Trophoblast cell (in vitro differentiated cells and primary cell): Measurements from ENCODE around the gene B4GALNT3. TPM values are rescaled to one million over a fixed set of nuclear protein-coding genes. Genes with fewer than 3 reads are reported as not detected.

ENCODE experiments used
- DNase-seq, 2 donors: peaks; one replicate each; pipeline ENCODE4 v3.0.0-alpha.2; 2016
- H2AFZ ChIP-seq: 2 replicates; pipeline ENCODE4 v1.6.1; 2013; ENCODE audit warnings: low read length, moderate library complexity, mild to moderate bottlenecking; ENCODE audit not compliant: insufficient read depth, poor library complexity
- H2AK5ac ChIP-seq: 2 replicates; pipeline ENCODE4 v1.6.1; 2013; ENCODE audit warnings: mild to moderate bottlenecking, low read length
- H2BK120ac ChIP-seq: 2 replicates; pipeline ENCODE4 v1.6.1; 2013; ENCODE audit warnings: low read length, mild to moderate bottlenecking, moderate library complexity; ENCODE audit not compliant: insufficient read depth, poor library complexity
- H2BK12ac ChIP-seq: 2 replicates; pipeline ENCODE4 v1.6.1; 2013; ENCODE audit warnings: mild to moderate bottlenecking, low read length, moderate library complexity
- H2BK5ac ChIP-seq: 2 replicates; pipeline ENCODE4 v1.6.1; 2013; ENCODE audit warnings: low read length, low read depth, moderate library complexity, mild to moderate bottlenecking; ENCODE audit not compliant: poor library complexity
- H3K14ac ChIP-seq: 2 replicates; pipeline ENCODE4 v1.6.1; 2013; ENCODE audit warnings: mild to moderate bottlenecking, low read length
- H3K18ac ChIP-seq: 2 replicates; pipeline ENCODE4 v1.6.1; 2013; ENCODE audit warnings: mild to moderate bottlenecking, low read length
- H3K23ac ChIP-seq: 2 replicates; pipeline ENCODE4 v1.6.1; 2013; ENCODE audit warnings: low read length
- H3K27ac ChIP-seq: 2 replicates; pipeline ENCODE4 v1.5.1; 2013; ENCODE audit warnings: low read depth, mild to moderate bottlenecking, inconsistent platforms, low read length, moderate library complexity
- H3K27me3 ChIP-seq: 2 replicates; pipeline ENCODE4 v1.6.1; 2013; ENCODE audit warnings: inconsistent platforms, mild to moderate bottlenecking, low read length, moderate library complexity; ENCODE audit not compliant: insufficient read depth
- H3K36me3 ChIP-seq, 2 experiments: 1 replicate in 1 of 2; 2 replicates in 1 of 2; pipeline ENCODE4 v1.6.1; 2013; ENCODE audit warnings: low read length in 2 of 2, mild to moderate bottlenecking in 2 of 2, moderate library complexity in 1 of 2; ENCODE audit not compliant: insufficient read depth in 2 of 2, control insufficient read depth in 1 of 2
- H3K4ac ChIP-seq: 2 replicates; pipeline ENCODE4 v1.6.1; 2013; ENCODE audit warnings: low read depth, mild to moderate bottlenecking, low read length, moderate library complexity
- H3K4me1 ChIP-seq, 2 experiments: 1 replicate in 1 of 2; 2 replicates in 1 of 2; pipeline ENCODE4 v1.6.1; 2013; ENCODE audit warnings: low read length in 2 of 2, mild to moderate bottlenecking in 2 of 2, moderate library complexity in 1 of 2; ENCODE audit not compliant: insufficient read depth in 2 of 2, control insufficient read depth in 1 of 2
- H3K4me2 ChIP-seq: 2 replicates; pipeline ENCODE4 v1.6.1; 2013; ENCODE audit warnings: inconsistent platforms, mild to moderate bottlenecking, low read length, moderate library complexity
- H3K4me3 ChIP-seq: 2 replicates; pipeline ENCODE4 v1.5.1; 2013; ENCODE audit warnings: mild to moderate bottlenecking, low read depth, low read length, inconsistent platforms
- H3K79me1 ChIP-seq: one replicate; pipeline ENCODE4 v1.6.1; 2013; ENCODE audit warnings: low read length
- H3K79me2 ChIP-seq: 2 replicates; pipeline ENCODE4 v1.6.1; 2013; ENCODE audit warnings: low read length, mild to moderate bottlenecking; ENCODE audit not compliant: control insufficient read depth, insufficient read depth, poor library complexity
- H3K9ac ChIP-seq: 2 replicates; pipeline ENCODE4 v1.6.1; 2013; ENCODE audit warnings: mild to moderate bottlenecking, low read length
- H3K9me3 ChIP-seq: 2 replicates; pipeline ENCODE4 v1.6.1; 2013; ENCODE audit warnings: low read depth, mild to moderate bottlenecking, control low read depth, inconsistent platforms, low read length; ENCODE audit not compliant: insufficient read depth
- H4K12ac ChIP-seq: 2 replicates; pipeline ENCODE4 v1.6.1; 2013; ENCODE audit warnings: low read depth, mild to moderate bottlenecking, low read length, moderate library complexity
- H4K8ac ChIP-seq: 2 replicates; pipeline ENCODE4 v1.6.1; 2013; ENCODE audit warnings: low read depth, mild to moderate bottlenecking, low read length, moderate library complexity
- H4K91ac ChIP-seq: one replicate; pipeline ENCODE4 v1.6.1; 2013; ENCODE audit warnings: low read depth, mild to moderate bottlenecking, low read length, moderate library complexity
- WGBS: extraction: QIAGEN DNeasy Blood & Tissue Kit; methylation state at CpG from one replicate; pipeline ENCODE4 v1.1.7; 2013; ENCODE audit warnings: missing lambda C conversion rate; ENCODE audit not compliant: insufficient read length, insufficient coverage; ENCODE audit errors: extremely low coverage; 5-methylcytosine and 5-hydroxymethylcytosine counted together
- polyA plus RNA-seq: library from polyadenylated mRNA; stranded (reverse); fragments of 200-250 nt; gene quantifications from 2 replicates; pipeline ENCODE4 v1.2.3, GENCODE V29; 2013

Gene B4GALNT3
- polyA plus RNA-seq, result 7.0 and 7.6 TPM in 2 replicates

- Histone ChIP-seq H2BK12ac (peak within 1 kb of the TSS; percentile 43), H3K9me3 (no peaks in the 10 kb centered on the region), H3K27me3 (peaks cover 25% of the 10 kb centered on the region), H3K27ac (no peak within 1 kb of the TSS), H3K4me3 (peak within 1 kb of the TSS; percentile 75), H2AK5ac (no peak within 1 kb of the TSS), H4K8ac (peak within 1 kb of the TSS; percentile 66), H3K4ac (no peak within 1 kb of the TSS), H3K79me1 (no peaks in the 10 kb centered on the region), H3K14ac (peak within 1 kb of the TSS; percentile 47), H3K4me1 (peaks cover 6 to 7% of the 10 kb centered on the region in 2 experiments), H3K4me2 (peak within 1 kb of the TSS; percentile 98), H3K79me2 (peaks cover 2% of the 10 kb centered on the region), H2AFZ (peak within 1 kb of the TSS; percentile 76), H3K9ac (no peak within 1 kb of the TSS), H3K36me3 (no peaks in the 10 kb centered on the region), H3K18ac (no peak within 1 kb of the TSS), H3K23ac (no peak within 1 kb of the TSS), H4K12ac (no peak within 1 kb of the TSS), H2BK5ac (no peak within 1 kb of the TSS), H4K91ac (no peak within 1 kb of the TSS), H2BK120ac (peak within 1 kb of the TSS; percentile 23)
- DNase-seq, result peak; percentile 71
- WGBS, result no CpG with 5 or more reads among the region's 82 CpGs
Observed at GRCh38 chr12:459430-460258, at the start of gene B4GALNT3. Gene B4GALNT3 (plus strand): TSS chr12:459939. CDS start chr12:460377, 438 bp downstream.

GRCh38 chr12:414859-415258 is 44.9 kb upstream of the B4GALNT3 start:
- Histone ChIP-seq H2AK5ac (no peak overlapping the region), H3K27ac (no peak overlapping the region), H3K36me3 (peaks cover 37 to 43% of the 10 kb centered on the region in 2 experiments), H3K79me1 (no peaks in the 10 kb centered on the region), H3K27me3 (no peaks in the 10 kb centered on the region), H3K18ac (no peak overlapping the region), H4K8ac (no peak overlapping the region), H4K12ac (no peak overlapping the region), H3K14ac (no peak overlapping the region), H3K9me3 (no peaks in the 10 kb centered on the region), H3K4ac (no peak overlapping the region), H3K9ac (no peak overlapping the region), H3K4me2 (no peak overlapping the region), H3K4me3 (no peak overlapping the region), H3K23ac (no peak overlapping the region), H3K79me2 (no peaks in the 10 kb centered on the region), H2BK120ac (no peak overlapping the region), H2AFZ (no peak overlapping the region), H3K4me1 (no peaks in the 10 kb centered on the region), H2BK12ac (no peak overlapping the region), H2BK5ac (no peak overlapping the region), H4K91ac (no peak overlapping the region)
- DNase-seq, result no peak
- WGBS, result no CpG with 5 or more reads among the region's 2 CpGs

- no peak overlapping the region for H2AK5ac ChIP-seq
- peaks cover 31 to 37% of the 10 kb centered on the region in 2 experiments for H3K36me3 ChIP-seq
- H3K4me3 ChIP-seq, result no peak overlapping the region
- no peak overlapping the region for H3K18ac ChIP-seq
- H3K4ac ChIP-seq, result no peak overlapping the region
- H3K14ac ChIP-seq, result no peak overlapping the region
- no peak for DNase-seq
- no peak overlapping the region for H3K27ac ChIP-seq
- no CpG with 5 or more reads among the region's 6 CpGs for WGBS
- no peak overlapping the region for H3K9ac ChIP-seq
- H4K8ac ChIP-seq, result no peak overlapping the region
- no peak overlapping the region for H2BK12ac ChIP-seq
- H2AFZ ChIP-seq, result no peak overlapping the region
- no peaks in the 10 kb centered on the region for H3K9me3 ChIP-seq
- H4K91ac ChIP-seq, result no peak overlapping the region
- no peak overlapping the region for H4K12ac ChIP-seq
- no peak overlapping the region for H2BK5ac ChIP-seq
- H3K4me1 ChIP-seq, result no peaks in the 10 kb centered on the region
- no peaks in the 10 kb centered on the region for H3K79me1 ChIP-seq
- no peaks in the 10 kb centered on the region for H3K79me2 ChIP-seq
- no peak overlapping the region for H3K23ac ChIP-seq
- no peaks in the 10 kb centered on the region for H3K27me3 ChIP-seq
- no peak overlapping the region for H2BK120ac ChIP-seq
- no peak overlapping the region for H3K4me2 ChIP-seq
Observed at GRCh38 chr12:418432-418831, 41.3 kb upstream of the B4GALNT3 start.

- Histone ChIP-seq H3K9me3 (no peaks in the 10 kb centered on the region), H2AFZ (no peak overlapping the region), H3K14ac (no peak overlapping the region), H3K36me3 (peaks cover 20 to 31% of the 10 kb centered on the region in 2 experiments), H2AK5ac (no peak overlapping the region), H3K79me1 (no peaks in the 10 kb centered on the region), H3K27me3 (no peaks in the 10 kb centered on the region), H2BK120ac (no peak overlapping the region), H4K91ac (no peak overlapping the region), H4K8ac (no peak overlapping the region), H3K9ac (no peak overlapping the region), H2BK5ac (no peak overlapping the region), H3K18ac (no peak overlapping the region), H3K4me3 (no peak overlapping the region), H3K4me1 (no peaks in the 10 kb centered on the region), H4K12ac (no peak overlapping the region), H3K23ac (no peak overlapping the region), H3K79me2 (no peaks in the 10 kb centered on the region), H3K4me2 (no peak overlapping the region), H3K27ac (no peak overlapping the region), H3K4ac (no peak overlapping the region), H2BK12ac (no peak overlapping the region)
- WGBS, result no CpG with 5 or more reads among the region's 3 CpGs
- no peak for DNase-seq
Observed at GRCh38 chr12:422526-422925, 37.2 kb upstream of the B4GALNT3 start.
